ENCODE measurements around the gene MCAT.

Gene MCAT

GRCh38 chr22:43172191-43172590, 29.0 kb upstream of the MCAT start:
- no peak overlapping the region for H3K4me3 ChIP-seq (ENCODE audit: low read depth, low read length)
- no peak for DNase-seq (ENCODE audit: low read depth)
- no peak for TF ChIP-seq CTCF (IDR thresholded peaks at IDR 0.05; ENCODE audit: control insufficient read depth, extremely low read depth, insufficient read depth)

GRCh38 chr22:43171607-43172006, 28.4 kb upstream of the MCAT start:
- no peak for DNase-seq (ENCODE audit: low read depth)
- no peak overlapping the region for H3K4me3 ChIP-seq (ENCODE audit: low read depth, low read length)
- no peak for TF ChIP-seq CTCF (IDR thresholded peaks at IDR 0.05; ENCODE audit: control insufficient read depth, extremely low read depth, insufficient read depth)

GRCh38 chr22:43171019-43171491, 27.9 kb upstream of the MCAT start:
- TF ChIP-seq CTCF (IDR thresholded peaks at IDR 0.05; ENCODE audit: control insufficient read depth, extremely low read depth, insufficient read depth): no peak
- no peak overlapping the region for H3K4me3 ChIP-seq (ENCODE audit: low read depth, low read length)
- DNase-seq (ENCODE audit: low read depth): no peak

GRCh38 chr22:43170131-43170480, 26.9 kb upstream of the MCAT start:
- no peak for TF ChIP-seq CTCF (IDR thresholded peaks at IDR 0.05; ENCODE audit: control insufficient read depth, extremely low read depth, insufficient read depth)
- DNase-seq (ENCODE audit: low read depth): no peak
- H3K4me3 ChIP-seq (ENCODE audit: low read depth, low read length): no peak overlapping the region

GRCh38 chr22:43169310-43170130, 26.3 kb upstream of the MCAT start:
- H3K4me3 ChIP-seq (ENCODE audit: low read depth, low read length): no peak overlapping the region
- TF ChIP-seq CTCF (IDR thresholded peaks at IDR 0.05; ENCODE audit: control insufficient read depth, extremely low read depth, insufficient read depth): no peak
- DNase-seq (ENCODE audit: low read depth): no peak

GRCh38 chr22:43168471-43169309, 25.5 kb upstream of the MCAT start:
- DNase-seq (ENCODE audit: low read depth): no peak
- TF ChIP-seq CTCF (IDR thresholded peaks at IDR 0.05; ENCODE audit: control insufficient read depth, extremely low read depth, insufficient read depth): no peak
- H3K4me3 ChIP-seq (ENCODE audit: low read depth, low read length): no peak overlapping the region
